IPS DF 6.9 (cell line): Measurements from ENCODE around the gene TMEM39A.

ENCODE experiments used
- DNase-seq: peaks from one replicate; pipeline ENCODE4 v3.0.0-alpha.2; 2013; ENCODE audit warnings: low read depth, low spot score
- H3K27ac ChIP-seq: one replicate; pipeline ENCODE4 v1.5.1; 2013; ENCODE audit warnings: low read length, control low read depth
- H3K27me3 ChIP-seq: 2 replicates; pipeline ENCODE4 v1.6.1; 2013; ENCODE audit warnings: mild to moderate bottlenecking, low read length; ENCODE audit not compliant: control insufficient read depth, insufficient read depth
- H3K36me3 ChIP-seq: 2 replicates; pipeline ENCODE4 v1.6.1; 2013; ENCODE audit warnings: low read length; ENCODE audit not compliant: control insufficient read depth, insufficient read depth
- H3K4me1 ChIP-seq: 2 replicates; pipeline ENCODE4 v1.6.1; 2013; ENCODE audit warnings: low read length; ENCODE audit not compliant: control insufficient read depth, insufficient read depth
- H3K4me3 ChIP-seq: 2 replicates; pipeline ENCODE4 v1.5.1; 2013; ENCODE audit warnings: mild to moderate bottlenecking, low read length
- H3K9me3 ChIP-seq: 2 replicates; pipeline ENCODE4 v1.6.1; 2013; ENCODE audit warnings: low read length, inconsistent platforms; ENCODE audit not compliant: control insufficient read depth, insufficient read depth
- WGBS: extraction: QIAGEN DNeasy Blood & Tissue Kit; methylation state at CpG from one replicate; pipeline ENCODE4 v1.1.7; 2013; ENCODE audit warnings: mixed read lengths, missing lambda C conversion rate; ENCODE audit not compliant: insufficient read length, insufficient coverage; 5-methylcytosine and 5-hydroxymethylcytosine counted together

The TMEM39A gene

GRCh38 chr3:119456469-119456868 is 6.9 kb downstream of the TMEM39A start:
- Histone ChIP-seq H3K9me3 (no peaks in the 10 kb centered on the region), H3K27ac (no peak overlapping the region), H3K36me3 (peaks cover 15% of the 10 kb centered on the region; the same call in 1 of the 2 replicates), H3K4me1 (no peaks in the 10 kb centered on the region), H3K4me3 (no peak overlapping the region), H3K27me3 (no peaks in the 10 kb centered on the region)
- DNase-seq = no peak
- no CpG with 5 or more reads among the region's 1 CpG for WGBS

- Histone ChIP-seq H3K27me3 (no peaks in the 10 kb centered on the region), H3K27ac (no peak overlapping the region), H3K36me3 (peaks cover 15% of the 10 kb centered on the region; the same call in 1 of the 2 replicates), H3K4me1 (no peaks in the 10 kb centered on the region), H3K9me3 (no peaks in the 10 kb centered on the region), H3K4me3 (no peak overlapping the region)
- no CpG with 5 or more reads among the region's 1 CpG for WGBS
- DNase-seq = no peak
Measured at GRCh38 chr3:119453822-119454221, 9.6 kb downstream of the TMEM39A start.

GRCh38 chr3:119444590-119444989 is 18.8 kb downstream of the TMEM39A start:
- WGBS = 100% methylated on average over 1 of the region's 2 CpGs
- DNase-seq = no peak
- Histone ChIP-seq H3K36me3 (peaks cover 5% of the 10 kb centered on the region; the same call in 1 of the 2 replicates), H3K9me3 (no peaks in the 10 kb centered on the region), H3K4me1 (no peaks in the 10 kb centered on the region), H3K27me3 (no peaks in the 10 kb centered on the region), H3K27ac (no peak overlapping the region), H3K4me3 (no peak overlapping the region)

- Histone ChIP-seq H3K9me3 (no peaks in the 10 kb centered on the region), H3K27me3 (no peaks in the 10 kb centered on the region), H3K27ac (no peak overlapping the region), H3K4me1 (no peaks in the 10 kb centered on the region), H3K4me3 (no peak overlapping the region), H3K36me3 (peaks cover 5% of the 10 kb centered on the region; the same call in 1 of the 2 replicates)
- DNase-seq = no peak
Measured at GRCh38 chr3:119443179-119443578, 20.2 kb downstream of the TMEM39A start.

GRCh38 chr3:119437691-119438258 is 25.6 kb downstream of the TMEM39A start:
- WGBS = no CpG with 5 or more reads among the region's 6 CpGs
- Histone ChIP-seq H3K9me3 (no peaks in the 10 kb centered on the region), H3K36me3 (peaks cover 13% of the 10 kb centered on the region; the same call in 1 of the 2 replicates)

GRCh38 chr3:119436977-119437376 is 26.4 kb downstream of the TMEM39A start:
- no peak overlapping the region for H3K4me3 ChIP-seq
- no peaks in the 10 kb centered on the region for H3K4me1 ChIP-seq
- DNase-seq = no peak
- no CpG with 5 or more reads among the region's 1 CpG for WGBS
- H3K9me3 ChIP-seq = no peaks in the 10 kb centered on the region
- no peaks in the 10 kb centered on the region for H3K27me3 ChIP-seq
- peaks cover 13% of the 10 kb centered on the region; the same call in 1 of the 2 replicates for H3K36me3 ChIP-seq
- H3K27ac ChIP-seq = no peak overlapping the region

More at GRCh38 chr3:119437691-119438258, 25.6 kb downstream of the TMEM39A start:
- H3K4me1 ChIP-seq = no peaks in the 10 kb centered on the region
- no peak overlapping the region for H3K4me3 ChIP-seq
- DNase-seq = no peak
- H3K27me3 ChIP-seq = no peaks in the 10 kb centered on the region
- no peak overlapping the region for H3K27ac ChIP-seq

GRCh38 chr3:119434703-119435102 is 28.7 kb downstream of the TMEM39A start:
- Histone ChIP-seq H3K9me3 (no peaks in the 10 kb centered on the region), H3K36me3 (peaks cover 11% of the 10 kb centered on the region; the same call in 1 of the 2 replicates), H3K4me1 (no peaks in the 10 kb centered on the region), H3K27ac (no peak overlapping the region), H3K27me3 (no peaks in the 10 kb centered on the region), H3K4me3 (no peak overlapping the region)
- no peak for DNase-seq
- WGBS = no CpG with 5 or more reads among the region's 4 CpGs

- WGBS = no CpG with 5 or more reads among the region's 3 CpGs
- no peak for DNase-seq
- no peak overlapping the region for H3K27ac ChIP-seq
- H3K36me3 ChIP-seq = peaks cover 11% of the 10 kb centered on the region; the same call in 1 of the 2 replicates
- no peaks in the 10 kb centered on the region for H3K4me1 ChIP-seq
- no peak overlapping the region for H3K4me3 ChIP-seq
- no peaks in the 10 kb centered on the region for H3K9me3 ChIP-seq
- H3K27me3 ChIP-seq = no peaks in the 10 kb centered on the region
Measured at GRCh38 chr3:119433613-119434325, 29.6 kb downstream of the TMEM39A start.

GRCh38 chr3:119428538-119428937 is 34.9 kb downstream of the TMEM39A start:
- no peaks in the 10 kb centered on the region for H3K27me3 ChIP-seq
- H3K4me3 ChIP-seq = no peak overlapping the region
- no peaks in the 10 kb centered on the region for H3K4me1 ChIP-seq
- no peak overlapping the region for H3K27ac ChIP-seq
- no CpG with 5 or more reads among the region's 1 CpG for WGBS
- H3K36me3 ChIP-seq = no peaks in the 10 kb centered on the region; the same call in 1 of the 2 replicates
- DNase-seq = peak; percentile 25
- no peaks in the 10 kb centered on the region; the same call in 1 of the 2 replicates for H3K9me3 ChIP-seq

GRCh38 chr3:119427669-119428068 is 35.7 kb downstream of the TMEM39A start:
- WGBS = no CpG with 5 or more reads among the region's 1 CpG
- Histone ChIP-seq H3K27me3 (no peaks in the 10 kb centered on the region), H3K4me1 (no peaks in the 10 kb centered on the region), H3K36me3 (no peaks in the 10 kb centered on the region; the same call in 1 of the 2 replicates), H3K9me3 (no peaks in the 10 kb centered on the region; the same call in 1 of the 2 replicates), H3K4me3 (no peak overlapping the region), H3K27ac (no peak overlapping the region)
- DNase-seq = no peak
